MCF 10A (cell line): ENCODE data around the gene ARHGEF28. TPM values are rescaled to one million over a fixed set of nuclear protein-coding genes. Genes with fewer than 3 reads are reported as not detected.
A peak's percentile ranks its signal among the peaks of the same experiment; 100 is the strongest.

Source experiments
- BruUV-seq: library from RNA; stranded (reverse); fragments of 400-500 nt; replicated peaks from 2 replicates; lab custom pipeline; 2021; lab: Mats Ljungman, UMichigan
- CTCF ChIA-PET: fragments of 300-600 bp; sonication (Branson Sonifier 250); formaldehyde crosslinking; extraction: SDS; loops from one replicate; lab custom pipeline; 2021; ENCODE audit warnings: antibody characterized with exemption, inconsistent platforms; lab: Yijun Ruan, JAX
- POLR2A ChIA-PET: fragments of 300-600, 350-650 bp; sonication (Branson Sonifier 250); formaldehyde crosslinking; extraction: SDS; loops from one replicate; lab custom pipeline; 2020; ENCODE audit warnings: antibody characterized with exemption, inconsistent platforms; lab: Yijun Ruan, JAX
- DNase-seq: peaks from one replicate; pipeline ENCODE4 v3.0.0-alpha.2; 2018; ENCODE audit not compliant: unreplicated experiment
- H3K27ac Mint-ChIP-seq: one replicate; pipeline ENCODE4 v1.8.0; 2022; ENCODE audit warnings: mild to moderate bottlenecking, low read depth, mixed read lengths; ENCODE audit not compliant: unreplicated experiment
- H3K27me3 Mint-ChIP-seq: one replicate; pipeline ENCODE4 v1.8.0; 2022; ENCODE audit warnings: mixed read lengths; ENCODE audit not compliant: insufficient read depth, unreplicated experiment
- H3K36me3 Mint-ChIP-seq: one replicate; pipeline ENCODE4 v1.8.0; 2022; ENCODE audit warnings: mild to moderate bottlenecking, moderate library complexity, mixed read lengths; ENCODE audit not compliant: insufficient read depth, unreplicated experiment
- H3K4me1 Mint-ChIP-seq: one replicate; pipeline ENCODE4 v1.8.0; 2022; ENCODE audit warnings: mixed read lengths; ENCODE audit not compliant: insufficient read depth, unreplicated experiment
- H3K4me3 Mint-ChIP-seq: one replicate; pipeline ENCODE4 v1.8.0; 2022; ENCODE audit warnings: mild to moderate bottlenecking, moderate library complexity, mixed read lengths; ENCODE audit not compliant: unreplicated experiment
- H3K9me3 Mint-ChIP-seq: one replicate; pipeline ENCODE4 v1.8.0; 2022; ENCODE audit warnings: mixed read lengths; ENCODE audit not compliant: unreplicated experiment
- intact Hi-C: fragments of 100-400 bp; cut with micrococcal nuclease; formaldehyde crosslinking; loops from 2 replicates; pipeline ENCODE4 v1.14.1; 2022
- total RNA-seq: library from RNA; stranded (reverse); gene quantifications from 2 replicates; pipeline ENCODE4 v1.2.3, GENCODE V29; 2022
- TF ChIP-seq, protein P1 (sequence below): fragments of 200-600 bp; IDR thresholded peaks from one replicate; pipeline ENCODE4 v1.8.0; 2022; ENCODE audit warnings: antibody characterized with exemption, mild to moderate bottlenecking; ENCODE audit not compliant: unreplicated experiment

ARHGEF28 gene
- total RNA-seq, 1 experiment from 2014 or later: 34.8 TPM

GRCh38 chr5:73841641-73842040 lies 215.6 kb downstream of the ARHGEF28 start:
- Mint-ChIP-seq H3K9me3 (peaks cover 13% of the 10 kb centered on the region), H3K27me3 (no peaks in the 10 kb centered on the region), H3K4me3 (no peak overlapping the region), H3K4me1 (peaks cover 10% of the 10 kb centered on the region), H3K27ac (no peak overlapping the region), H3K36me3 (peaks cover 44% of the 10 kb centered on the region)
- ChIA-PET POLR2A (no interaction called here), CTCF (interaction anchor here (0.7 kb wide), 1 partner anchor 204 kb away, joined by 3 read pairs; no protein-coding TSS in a partner anchor)
- BruUV-seq: no TSS peak
- TF ChIP-seq, protein P1, sequence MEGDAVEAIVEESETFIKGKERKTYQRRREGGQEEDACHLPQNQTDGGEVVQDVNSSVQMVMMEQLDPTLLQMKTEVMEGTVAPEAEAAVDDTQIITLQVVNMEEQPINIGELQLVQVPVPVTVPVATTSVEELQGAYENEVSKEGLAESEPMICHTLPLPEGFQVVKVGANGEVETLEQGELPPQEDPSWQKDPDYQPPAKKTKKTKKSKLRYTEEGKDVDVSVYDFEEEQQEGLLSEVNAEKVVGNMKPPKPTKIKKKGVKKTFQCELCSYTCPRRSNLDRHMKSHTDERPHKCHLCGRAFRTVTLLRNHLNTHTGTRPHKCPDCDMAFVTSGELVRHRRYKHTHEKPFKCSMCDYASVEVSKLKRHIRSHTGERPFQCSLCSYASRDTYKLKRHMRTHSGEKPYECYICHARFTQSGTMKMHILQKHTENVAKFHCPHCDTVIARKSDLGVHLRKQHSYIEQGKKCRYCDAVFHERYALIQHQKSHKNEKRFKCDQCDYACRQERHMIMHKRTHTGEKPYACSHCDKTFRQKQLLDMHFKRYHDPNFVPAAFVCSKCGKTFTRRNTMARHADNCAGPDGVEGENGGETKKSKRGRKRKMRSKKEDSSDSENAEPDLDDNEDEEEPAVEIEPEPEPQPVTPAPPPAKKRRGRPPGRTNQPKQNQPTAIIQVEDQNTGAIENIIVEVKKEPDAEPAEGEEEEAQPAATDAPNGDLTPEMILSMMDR: no peak
- no peak for DNase-seq
- intact Hi-C loops: no loop called here

DNA sequence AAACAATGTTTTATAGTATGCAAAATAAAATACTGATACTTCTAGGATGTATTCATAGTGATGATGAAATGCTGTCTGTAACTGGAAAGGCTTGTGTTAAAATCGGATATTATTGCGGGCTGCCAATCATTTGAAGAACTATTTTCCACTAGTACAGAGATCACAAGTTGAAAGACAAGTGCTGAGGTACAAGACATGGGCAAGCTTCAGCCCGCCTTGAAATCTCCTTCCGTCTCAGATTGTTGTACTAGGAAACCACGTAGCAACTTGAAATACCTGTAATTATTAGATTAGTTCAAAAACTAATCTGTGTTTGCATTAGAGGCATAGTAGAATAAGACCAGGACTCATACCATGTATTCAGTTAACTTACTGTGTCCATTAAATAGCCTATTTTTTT lies 218.2 kb downstream of the ARHGEF28 start:
- CTCF ChIA-PET: interaction anchor here (0.6 kb wide), 1 partner anchor 29 kb away, joined by 3 read pairs; no protein-coding TSS in a partner anchor
- POLR2A ChIA-PET: interaction anchor here (0.9 to 1.3 kb wide), 4 partner anchors 8 to 27 kb away, joined by 3 to 6 read pairs (median 4); no protein-coding TSS in a partner anchor
- TF ChIP-seq, protein P1: no peak
- no peak for DNase-seq
- Mint-ChIP-seq H3K27me3 (no peaks in the 10 kb centered on the region), H3K36me3 (peaks cover 32% of the 10 kb centered on the region), H3K4me1 (peaks cover 4% of the 10 kb centered on the region), H3K27ac (peak overlapping the region; percentile 49), H3K9me3 (no peaks in the 10 kb centered on the region), H3K4me3 (peak overlapping the region; percentile 25)
- BruUV-seq: no TSS peak
- intact Hi-C loops: no loop called here

- Mint-ChIP-seq H3K9me3 (no peaks in the 10 kb centered on the region), H3K27me3 (no peaks in the 10 kb centered on the region), H3K36me3 (peaks cover 22% of the 10 kb centered on the region), H3K27ac (no peak overlapping the region), H3K4me3 (no peak overlapping the region), H3K4me1 (no peaks in the 10 kb centered on the region)
- intact Hi-C loops: no loop called here
- ChIA-PET POLR2A (interaction anchor here (0.8 to 1.8 kb wide), 5 partner anchors 8 to 38 kb away, joined by 3 to 9 read pairs (median 4); no protein-coding TSS in a partner anchor), CTCF (no interaction called here)
- TF ChIP-seq, protein P1: no peak
- BruUV-seq: no TSS peak
- DNase-seq: no peak
Observed at GRCh38 chr5:73851471-73852181, 225.6 kb downstream of the ARHGEF28 start.

DNA sequence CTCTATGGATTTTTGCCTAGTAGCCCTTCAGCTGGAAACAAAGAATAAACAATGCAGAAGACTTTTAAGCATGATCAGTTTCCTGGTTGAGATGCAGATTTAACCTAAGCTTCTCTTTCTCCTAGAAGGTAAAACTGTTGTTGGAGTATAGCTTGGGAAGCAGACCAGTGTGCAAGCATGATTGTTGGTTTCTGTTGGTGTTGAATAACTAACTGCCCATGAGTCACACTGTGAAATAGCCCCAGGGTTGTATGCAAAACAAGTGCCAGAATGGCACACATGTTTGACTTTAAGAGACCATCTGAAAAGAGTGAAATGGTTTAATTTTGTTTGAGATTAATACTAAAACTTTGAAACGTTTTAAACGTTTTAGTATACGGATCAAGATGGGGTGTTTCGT lies 227.1 kb downstream of the ARHGEF28 start:
- POLR2A ChIA-PET: interaction anchor here (1.1 to 1.8 kb wide), 3 partner anchors 26 to 40 kb away, joined by 4 to 9 read pairs (median 6); no protein-coding TSS in a partner anchor
- Mint-ChIP-seq H3K4me1 (no peaks in the 10 kb centered on the region), H3K9me3 (no peaks in the 10 kb centered on the region), H3K4me3 (no peak overlapping the region), H3K27ac (peak overlapping the region; percentile 49), H3K27me3 (no peaks in the 10 kb centered on the region), H3K36me3 (peaks cover 29% of the 10 kb centered on the region)
- CTCF ChIA-PET: no interaction called here
- no TSS peak for BruUV-seq
- intact Hi-C loops: no loop called here
- DNase-seq: peak; percentile 84
- TF ChIP-seq, protein P1: no peak
